DMS 273 (cell line): ENCODE results near the gene TDRD9.
A peak's percentile ranks its signal among the peaks of the same experiment; 100 is the strongest.

Experiments used
- DNase-seq: peaks from one replicate; lab custom pipeline; 2025; ENCODE audit not compliant: unreplicated experiment; lab: John Stamatoyannopoulos, UW

The TDRD9 gene

DNA sequence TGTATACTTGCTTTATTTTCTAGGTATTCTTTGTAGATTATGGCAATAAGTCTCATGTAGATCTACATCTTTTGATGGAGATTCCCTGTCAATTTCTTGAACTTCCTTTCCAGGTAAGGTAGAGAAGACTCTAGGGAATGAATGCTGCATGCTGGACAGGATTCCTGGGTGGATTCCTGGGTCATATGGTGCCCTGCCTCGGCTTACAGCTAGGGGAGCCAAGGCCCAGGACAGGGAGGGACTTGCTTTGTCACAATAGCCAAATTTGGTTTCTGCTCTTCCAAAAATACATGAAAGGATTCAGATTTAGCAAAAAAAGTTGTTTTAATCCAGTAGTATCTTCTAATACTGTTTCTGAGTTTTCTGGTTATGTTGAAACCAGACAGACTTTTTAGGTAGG, 97.8 kb downstream of the TDRD9 start:
- no peak for DNase-seq

- peak; percentile 32 for DNase-seq
Measured at GRCh38 chr14:104030958-104031357, 102.7 kb downstream of the TDRD9 start.

DNA sequence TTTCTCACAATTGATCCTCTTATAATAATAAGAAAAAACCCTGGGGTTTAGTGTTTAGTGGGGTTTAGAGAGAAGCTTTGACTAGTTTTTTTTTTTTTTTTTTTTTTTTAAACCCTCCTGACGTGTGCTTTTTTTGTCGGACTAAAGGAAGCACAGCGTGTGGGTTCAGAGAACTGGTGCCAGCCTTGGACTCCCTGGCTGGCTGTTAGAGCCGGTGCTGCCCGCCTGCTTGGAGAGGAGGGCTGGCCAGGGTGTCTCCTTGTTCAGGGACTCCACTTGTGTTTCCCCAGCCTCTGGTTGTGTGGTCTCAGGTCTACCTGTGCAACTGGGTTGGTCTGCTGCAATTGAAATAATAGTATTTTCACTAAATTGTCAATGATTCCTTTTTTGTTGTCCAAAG, 103.1 kb downstream of the TDRD9 start:
- no peak for DNase-seq

- DNase-seq, result peak; percentile 66
Measured at GRCh38 chr14:104034976-104035699, 106.9 kb downstream of the TDRD9 start.

- DNase-seq, result peak; percentile 32
Measured at GRCh38 chr14:104036212-104036611, 108.0 kb downstream of the TDRD9 start.

GRCh38 chr14:104037074-104037473, 108.8 kb downstream of the TDRD9 start:
- DNase-seq, result no peak

- no peak for DNase-seq
Measured at GRCh38 chr14:104037903-104038302, 109.6 kb downstream of the TDRD9 start.

DNA sequence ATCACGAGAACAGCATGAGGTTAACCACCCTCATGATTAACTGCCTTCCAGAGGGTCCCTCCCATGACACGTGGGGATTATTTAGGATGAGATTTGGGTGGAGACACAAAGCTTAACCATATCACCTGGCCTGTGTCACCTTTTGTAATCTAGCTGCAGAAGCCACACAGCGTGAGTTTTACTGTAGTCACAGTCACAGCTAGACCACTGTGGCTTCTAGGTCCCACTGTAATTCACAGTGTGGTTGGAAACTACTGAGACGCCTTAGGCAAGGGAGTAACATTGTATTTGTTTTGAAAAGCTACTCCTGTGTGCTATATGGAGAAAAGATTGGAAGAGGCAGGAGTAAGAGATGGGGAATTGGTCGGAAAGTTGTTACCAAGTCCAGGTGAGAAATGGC, 111.0 kb downstream of the TDRD9 start:
- no peak for DNase-seq

- no peak for DNase-seq
Measured at GRCh38 chr14:104040539-104040938, 112.3 kb downstream of the TDRD9 start.

- no peak for DNase-seq
Measured at GRCh38 chr14:104041430-104042104, 113.3 kb downstream of the TDRD9 start.

DNA sequence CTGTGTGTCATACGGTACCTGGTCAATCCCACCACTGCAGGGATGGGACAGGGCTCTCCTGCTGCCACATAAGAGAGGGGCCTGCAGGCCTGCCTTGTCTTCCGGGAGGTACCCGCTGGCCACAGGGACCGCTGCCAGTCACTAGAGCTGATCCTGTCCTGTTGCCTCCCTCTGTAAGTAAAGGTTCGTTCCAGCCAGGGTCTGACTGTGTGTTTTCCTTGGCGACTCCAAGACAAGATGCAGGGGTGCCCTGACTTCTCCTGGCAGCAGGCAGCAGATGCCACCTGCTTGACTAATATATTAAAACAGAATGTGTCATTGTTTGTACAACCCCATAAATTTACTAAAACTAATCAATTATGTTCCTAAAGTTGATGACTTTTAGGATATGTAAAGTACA, 115.8 kb downstream of the TDRD9 start:
- DNase-seq, result no peak

GRCh38 chr14:104047761-104048160, 119.5 kb downstream of the TDRD9 start:
- no peak for DNase-seq

GRCh38 chr14:104048758-104049507, 120.7 kb downstream of the TDRD9 start:
- no peak for DNase-seq

DNA sequence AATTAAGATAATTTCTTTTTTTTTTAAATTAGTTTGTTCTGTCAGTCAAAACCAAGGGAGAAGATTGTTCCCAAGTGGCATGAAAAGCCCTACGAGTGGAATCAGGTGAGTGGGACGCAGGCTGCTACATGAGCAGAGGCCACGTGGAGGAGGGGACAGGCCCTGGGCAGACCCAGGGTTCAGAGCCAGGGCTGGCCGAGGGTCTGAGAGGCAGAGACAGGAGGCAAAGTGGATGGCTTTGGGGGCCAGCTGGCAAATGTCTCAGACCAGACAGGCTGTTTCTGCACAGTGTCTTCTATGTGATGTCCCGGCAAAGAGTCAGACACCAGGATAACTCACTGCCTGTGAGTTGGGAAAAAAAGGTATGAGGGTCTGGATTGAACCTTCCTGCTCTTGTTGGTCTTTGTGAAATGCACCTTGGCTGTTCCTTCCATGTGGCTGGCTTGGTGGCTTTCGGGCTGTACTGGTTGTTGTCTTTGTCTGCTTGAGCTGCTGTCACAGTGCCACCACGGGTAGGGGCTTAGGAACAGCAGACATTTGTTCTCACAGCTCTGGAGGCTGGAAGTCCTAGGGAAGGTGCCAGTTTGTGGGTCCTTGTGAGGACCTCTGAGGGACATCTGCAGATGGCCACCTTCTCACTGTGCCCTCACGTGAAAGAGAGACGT, 121.5 kb downstream of the TDRD9 start:
- no peak for DNase-seq

DNA sequence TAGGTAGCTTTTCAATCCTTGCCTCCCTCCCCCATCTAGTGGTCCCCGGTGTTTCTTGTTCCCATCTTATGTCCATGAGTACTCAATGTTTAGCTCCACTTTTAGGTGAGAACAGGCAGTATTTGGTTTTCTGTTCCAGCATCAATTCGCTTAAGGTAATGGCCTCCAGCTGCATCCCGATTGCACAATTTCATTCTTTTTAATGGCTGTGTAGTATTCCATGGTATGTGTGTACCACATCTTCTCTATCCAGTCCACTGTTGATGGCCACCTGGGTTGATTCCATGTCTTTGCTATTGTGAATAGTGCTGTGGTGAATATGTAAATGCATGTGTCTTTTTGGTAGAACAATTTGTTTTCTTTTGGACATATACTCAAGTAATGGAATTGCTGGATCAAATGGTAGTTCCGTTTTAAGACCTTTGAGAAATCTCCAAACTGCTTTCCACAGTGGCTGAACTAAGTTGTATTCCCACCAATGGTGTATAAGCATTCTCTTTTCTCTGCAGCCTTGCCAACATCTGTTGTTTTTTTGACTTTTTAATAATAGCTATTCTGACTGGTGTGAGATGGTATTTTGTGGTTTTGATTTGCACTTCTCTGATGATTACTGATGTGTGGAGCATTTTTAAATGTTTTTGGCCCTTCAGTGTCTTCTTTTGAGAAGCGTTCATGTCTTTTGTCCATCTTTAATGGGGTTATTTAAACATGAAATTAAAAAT, 123.0 kb downstream of the TDRD9 start:
- DNase-seq, result no peak

DNA sequence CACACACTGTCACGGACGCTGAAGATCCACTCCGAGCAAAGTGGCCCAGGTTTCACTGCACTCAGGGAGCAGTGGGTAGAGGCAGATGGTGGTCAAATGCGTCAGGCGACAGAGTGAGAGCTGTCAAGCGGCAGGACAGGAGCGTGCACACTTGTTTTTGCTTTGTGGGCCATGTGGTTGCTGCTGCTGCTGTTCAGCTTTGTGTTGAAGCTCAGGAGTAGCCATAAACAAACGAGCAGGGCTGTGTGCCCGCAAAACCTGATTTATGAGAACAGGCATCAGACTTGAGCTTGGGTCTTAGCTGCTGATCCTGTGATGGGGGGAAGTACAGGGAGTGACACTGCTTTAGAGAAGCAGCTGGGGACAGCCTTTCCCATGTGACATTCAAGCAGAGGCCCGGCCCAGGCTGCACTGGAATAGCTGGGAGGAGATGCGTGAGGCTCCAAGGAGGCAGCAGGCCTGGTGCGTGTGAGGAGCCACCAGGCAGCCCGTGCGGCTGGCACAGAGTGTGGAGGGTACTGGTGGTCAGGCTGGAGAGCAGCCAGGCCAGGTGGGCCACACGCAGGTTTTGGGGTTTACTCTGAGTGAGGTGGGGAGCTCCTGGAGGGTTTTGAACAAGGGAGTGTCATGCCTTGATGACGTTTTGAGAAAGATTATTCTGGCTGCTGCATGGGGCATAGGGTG, 126.1 kb downstream of the TDRD9 start:
- DNase-seq, result no peak

- DNase-seq, result no peak
Measured at GRCh38 chr14:104062281-104062680, 134.0 kb downstream of the TDRD9 start.

- DNase-seq, result no peak
Measured at GRCh38 chr14:104064003-104064402, 135.7 kb downstream of the TDRD9 start.

GRCh38 chr14:104066279-104066678, 138.0 kb downstream of the TDRD9 start:
- no peak for DNase-seq

- no peak for DNase-seq
Measured at GRCh38 chr14:104066719-104067295, 138.6 kb downstream of the TDRD9 start.
